GM03348 (cell line): ENCODE data around the gene ACSL6.
"Not testable (repeated sequence)": the region's sequence is repeated elsewhere in the genome, so short reads cannot be mapped to it uniquely, and the experiment has no call there.

Source experiments
- DNase-seq: peaks from one replicate; pipeline ENCODE4 v3.0.0; 2012; ENCODE audit warnings: low spot score

ACSL6 gene

GRCh38 chr5:131942016-131942415 lies 69.4 kb downstream of the ACSL6 start:
- DNase-seq = no peak

- DNase-seq = no peak
These were observed 71.6 kb downstream of the ACSL6 start for GRCh38 chr5:131939690-131940345.

GRCh38 chr5:131932235-131932634 lies 79.2 kb downstream of the ACSL6 start:
- DNase-seq = no peak

GRCh38 chr5:131928957-131929356 lies 82.5 kb downstream of the ACSL6 start:
- DNase-seq = no peak

GRCh38 chr5:131926168-131926567 lies 85.3 kb downstream of the ACSL6 start:
- no peak for DNase-seq

- DNase-seq = no peak
These were observed 95.0 kb downstream of the ACSL6 start for GRCh38 chr5:131916481-131916880.

GRCh38 chr5:131914472-131914871 lies 97.0 kb downstream of the ACSL6 start:
- DNase-seq = no peak

GRCh38 chr5:131913603-131914002 lies 97.9 kb downstream of the ACSL6 start:
- no peak for DNase-seq

- no peak for DNase-seq
These were observed 104.8 kb downstream of the ACSL6 start for GRCh38 chr5:131906668-131907067.

GRCh38 chr5:131902266-131902665 lies 109.2 kb downstream of the ACSL6 start:
- not testable (repeated sequence) for DNase-seq
